K562 (cell line): ENCODE results near the gene BCKDK. TPM values are rescaled to one million over a fixed set of nuclear protein-coding genes. Genes with fewer than 3 reads are reported as not detected.

ENCODE experiments used
- CBFA2T3 ChIP-seq: fragments of 450-650 bp; IDR thresholded peaks from 2 replicates; pipeline ENCODE4 v1.6.1; 2017
- CEBPB ChIP-seq: fragments of 450-650 bp; IDR thresholded peaks from 2 replicates; pipeline ENCODE4 v1.6.1; 2016; ENCODE audit warnings: missing genetic modification characterization, missing compliant biosample characterization
- CREB5 ChIP-seq: fragments of 250-450 bp; sonication (Bioruptor Pico); IDR thresholded peaks from 2 replicates; pipeline ENCODE4 v1.5.0; 2020; ENCODE audit warnings: mild to moderate bottlenecking
- EHMT2 ChIP-seq: fragments of 450-650 bp; IDR thresholded peaks from 2 replicates; pipeline ENCODE4 v1.6.1; 2018; ENCODE audit warnings: antibody characterized with exemption
- JUNB ChIP-seq: fragments of 450-650 bp; formaldehyde crosslinking; conservative IDR thresholded peaks from 2 replicates; pipeline ENCODE4 v1.4.0; 2020; ENCODE audit warnings: mild to moderate bottlenecking
- NR3C1 ChIP-seq: sonication (generic); formaldehyde crosslinking; IDR thresholded peaks from 2 replicates; pipeline ENCODE4 v1.8.1; 2022; ENCODE audit warnings: missing genetic modification reagents
- PCBP2 ChIP-seq: fragments of 200-400 bp; formaldehyde crosslinking; IDR thresholded peaks from 2 replicates; pipeline ENCODE4 v1.6.1; 2018; ENCODE audit warnings: low read length, low read depth, mild to moderate bottlenecking, moderate library complexity; ENCODE audit not compliant: poor library complexity, severe bottlenecking
- RBFOX2 ChIP-seq: fragments of 200-400 bp; formaldehyde crosslinking; IDR thresholded peaks from 2 replicates; pipeline ENCODE4 v1.6.1; 2017; ENCODE audit warnings: low read depth, mild to moderate bottlenecking, low read length, moderate library complexity
- SMAD3 ChIP-seq: fragments of 450-650 bp; formaldehyde crosslinking; conservative IDR thresholded peaks from 2 replicates; pipeline ENCODE4 v1.4.0; 2020; ENCODE audit warnings: mild to moderate bottlenecking
- SMARCA5 ChIP-seq: fragments of 450-650 bp; IDR thresholded peaks from 2 replicates; pipeline ENCODE4 v1.6.1; 2016
- ZBTB43 ChIP-seq: sonication (generic); formaldehyde crosslinking; IDR thresholded peaks from 2 replicates; pipeline ENCODE4 v1.8.0; 2023; ENCODE audit warnings: mild to moderate bottlenecking, missing genetic modification reagents
- ZC3H8 ChIP-seq: fragments of 450-650 bp; IDR thresholded peaks from 2 replicates; pipeline ENCODE4 v1.6.1; 2017
- ZFX ChIP-seq: sonication (generic); formaldehyde crosslinking; IDR thresholded peaks from 2 replicates; pipeline ENCODE4 v1.8.0; 2022; ENCODE audit warnings: mild to moderate bottlenecking, missing genetic modification reagents, moderate library complexity
- ZHX1 ChIP-seq: fragments of 150-350 bp; conservative IDR thresholded peaks from 2 replicates; pipeline ENCODE4 v1.6.1; 2014; ENCODE audit warnings: low read length
- ZNF277 ChIP-seq: fragments of 250-450 bp; sonication (Bioruptor Pico); IDR thresholded peaks from 2 replicates; pipeline ENCODE4 v1.8.0; 2022; ENCODE audit warnings: inconsistent platforms, mild to moderate bottlenecking, moderate library complexity, borderline replicate concordance
- ZNF609 ChIP-seq: sonication (generic); formaldehyde crosslinking; IDR thresholded peaks from 2 replicates; pipeline ENCODE4 v1.8.1; 2023; ENCODE audit warnings: missing genetic modification reagents, mild to moderate bottlenecking, borderline replicate concordance
- ZNF696 ChIP-seq: fragments of 250-450 bp; sonication (Bioruptor Pico); conservative IDR thresholded peaks from 2 replicates; pipeline ENCODE4 v1.4.0; 2020; ENCODE audit warnings: mild to moderate bottlenecking, moderate library complexity
- polyA plus RNA-seq, 8 experiments: library from polyadenylated mRNA; depleted of rRNA in 4 of 8; stranded (reverse) in 5 of 8; unstranded in 3 of 8; fragments of >200 nt; fragmentation: Nextera tagmentation in 2 of 8; fragmentation: Illumina TruSeq in 1 of 8; extraction: Ambion mirVana in 2 of 8; extraction: Trizol in 1 of 8; gene quantifications; 2 replicates each; pipeline versions ENCODE4 v1.2.1 to v1.2.3, GENCODE V29; 2011 to 2014; ENCODE audit warnings: inconsistent platforms in 1 of 8, missing spikeins in 1 of 8
- total RNA-seq, 7 experiments: library from RNA; depleted of rRNA in 6 of 7; stranded (reverse); fragments of >200 nt in 6 of 7; fragmentation: Illumina TruSeq in 2 of 7; extraction: Trizol in 2 of 7; gene quantifications; 2 replicates each; pipeline versions ENCODE4 v1.2.1 to v1.2.3, GENCODE V29; 2011 to 2021; ENCODE audit warnings: low replicate concordance in 1 of 7

Gene BCKDK
- total and polyA plus RNA-seq, 9 of the 15 experiments (the other 6 are each of a cell fraction or from before 2014, with no cell fraction given), result 0.58 to 34.8 (median 13.1) TPM

- no peak for TF ChIP-seq ZBTB43 (CRISPR knock-in tag)
- no peak for TF ChIP-seq CREB5
- peak; percentile 40 for TF ChIP-seq ZFX (CRISPR knock-in tag)
- peak; percentile 46; the same call in 1 of the 2 replicates for TF ChIP-seq RBFOX2
- peak; percentile 27; the same call in 1 of the 2 replicates for TF ChIP-seq EHMT2
- no peak for TF ChIP-seq ZHX1
- TF ChIP-seq ZNF277 (CRISPR knock-in tag), result no peak
- TF ChIP-seq SMAD3 (CRISPR knock-in tag), result no peak
- peak; percentile 89 for TF ChIP-seq SMARCA5
- TF ChIP-seq NR3C1, result no peak
- TF ChIP-seq ZC3H8, result no peak
- TF ChIP-seq ZNF609 (CRISPR knock-in tag), result peak; percentile 69; the same call in 1 of the 2 replicates
- TF ChIP-seq ZNF696 (CRISPR knock-in tag), result no peak
- TF ChIP-seq PCBP2, result no peak
- no peak for TF ChIP-seq CEBPB (tag)
- TF ChIP-seq JUNB (CRISPR knock-in tag), result no peak
- TF ChIP-seq CBFA2T3, result peak; percentile 30; the same call in 1 of the 2 replicates
These were observed 27.5 kb downstream of the BCKDK start, which contains the start of gene PRSS8 (continued) for GRCh38 chr16:31135535-31136286.
